IMR-90 (cell line): ENCODE results near the gene TSC22D4. TPM values are rescaled to one million over a fixed set of nuclear protein-coding genes. Genes with fewer than 3 reads are reported as not detected.
A peak's percentile ranks its signal among the peaks of the same experiment; 100 is the strongest.

ENCODE experiments used
- ATAC-seq: fragments of 200-7000 bp; cut with Tn5 transposase; 2 replicates; pipeline ENCODE4 v1.9.1; 2020; ENCODE audit warnings: low read depth, mild to moderate bottlenecking, moderate library complexity
- BruUV-seq: library from RNA; stranded (reverse); fragments of 400-500 nt; replicated peaks from 2 replicates; lab custom pipeline; 2021; lab: Mats Ljungman, UMichigan
- CTCF ChIA-PET: fragments of 300-600 bp; formaldehyde crosslinking; extraction: SDS; loops from one replicate; lab custom pipeline; 2021; ENCODE audit warnings: antibody characterized with exemption; lab: Yijun Ruan, JAX
- POLR2A ChIA-PET: fragments of 300-600 bp; sonication (Branson Sonifier 250); formaldehyde crosslinking; loops from one replicate; lab custom pipeline; 2022; ENCODE audit warnings: antibody characterized with exemption; ENCODE audit not compliant: unreplicated experiment; lab: Charles Lee
- DNase-seq: peaks from one replicate; pipeline ENCODE4 v3.0.0; 2013
- H2AFZ ChIP-seq: replicated peaks from 2 replicates; pipeline ENCODE3; 2013; ENCODE audit warnings: low read length, mild to moderate bottlenecking; ENCODE audit not compliant: poor library complexity
- H2AK5ac ChIP-seq: 2 replicates; pipeline ENCODE4 v1.6.1; 2013; ENCODE audit warnings: low read depth, low read length, inconsistent platforms
- H2AK9ac ChIP-seq: replicated peaks from 2 replicates; pipeline ENCODE3; 2013; ENCODE audit warnings: mild to moderate bottlenecking, low read depth, low read length, moderate library complexity; ENCODE audit not compliant: poor library complexity
- H2BK120ac ChIP-seq: 2 replicates; pipeline ENCODE4 v1.6.1; 2013; ENCODE audit warnings: low read depth, low read length, inconsistent platforms
- H2BK15ac ChIP-seq: 3 replicates; pipeline ENCODE4 v1.6.1; 2013; ENCODE audit warnings: low read depth, low read length, inconsistent platforms
- H2BK20ac ChIP-seq: 2 replicates; pipeline ENCODE4 v1.6.1; 2013; ENCODE audit warnings: low read depth, mild to moderate bottlenecking, inconsistent platforms, low read length, moderate library complexity
- H2BK5ac ChIP-seq: 2 replicates; pipeline ENCODE4 v1.6.1; 2013; ENCODE audit warnings: mild to moderate bottlenecking, low read depth, low read length, inconsistent platforms; ENCODE audit not compliant: poor library complexity, severe bottlenecking
- H3K14ac ChIP-seq: replicated peaks from 2 replicates; pipeline ENCODE4 v1.6.1; 2013; ENCODE audit warnings: low read depth, low read length, inconsistent platforms
- H3K18ac ChIP-seq: 2 replicates; pipeline ENCODE4 v1.6.1; 2013; ENCODE audit warnings: low read depth, low read length, control low read depth
- H3K23ac ChIP-seq: 2 replicates; pipeline ENCODE4 v1.6.1; 2013; ENCODE audit warnings: low read depth, low read length, inconsistent platforms
- H3K27ac ChIP-seq: 2 replicates; pipeline ENCODE4 v1.5.1; 2013; ENCODE audit warnings: mild to moderate bottlenecking, control low read depth, low read length; ENCODE audit not compliant: insufficient read depth
- H3K27me3 ChIP-seq: 2 replicates; pipeline ENCODE4 v1.6.1; 2013; ENCODE audit warnings: low read length; ENCODE audit not compliant: control insufficient read depth, insufficient read depth
- H3K36me3 ChIP-seq: 2 replicates; pipeline ENCODE4 v1.6.1; 2013; ENCODE audit warnings: low read length, mixed read lengths; ENCODE audit not compliant: control insufficient read depth, insufficient read depth
- H3K4ac ChIP-seq: 2 replicates; pipeline ENCODE4 v1.6.1; 2013; ENCODE audit warnings: low read depth, low read length, inconsistent platforms
- H3K4me1 ChIP-seq: 2 replicates; pipeline ENCODE4 v1.6.1; 2013; ENCODE audit warnings: low read length, mixed read lengths; ENCODE audit not compliant: control insufficient read depth, insufficient read depth
- H3K4me2 ChIP-seq: 2 replicates; pipeline ENCODE4 v1.6.1; 2013; ENCODE audit warnings: low read depth, mild to moderate bottlenecking, control low read depth, low read length, moderate library complexity
- H3K4me3 ChIP-seq: 2 replicates; pipeline ENCODE4 v1.5.1; 2013; ENCODE audit warnings: low read depth, mild to moderate bottlenecking, control low read depth, low read length, moderate library complexity; ENCODE audit not compliant: insufficient read depth
- H3K56ac ChIP-seq: 2 replicates; pipeline ENCODE4 v1.6.1; 2013; ENCODE audit warnings: low read length, inconsistent platforms; ENCODE audit not compliant: insufficient read depth; ENCODE audit errors: extremely low read depth
- H3K79me1 ChIP-seq, 2 experiments: 2 replicates each; pipeline ENCODE4 v1.6.1; 2013; ENCODE audit warnings: low read length in 2 of 2, inconsistent platforms in 1 of 2, low read depth in 1 of 2
- H3K9ac ChIP-seq: 2 replicates; pipeline ENCODE4 v1.6.1; 2013; ENCODE audit warnings: low read depth, low read length, control low read depth
- H3K9me1 ChIP-seq: 2 replicates; pipeline ENCODE4 v1.6.1; 2013; ENCODE audit warnings: low read length, inconsistent platforms; ENCODE audit not compliant: insufficient read depth
- H3K9me3 ChIP-seq: 2 replicates; pipeline ENCODE4 v1.6.1; 2013; ENCODE audit warnings: low read length; ENCODE audit not compliant: control insufficient read depth, insufficient read depth
- H4K20me1 ChIP-seq: 2 replicates; pipeline ENCODE4 v1.6.1; 2013; ENCODE audit warnings: low read length, inconsistent platforms; ENCODE audit not compliant: insufficient read depth
- H4K5ac ChIP-seq: 2 replicates; pipeline ENCODE4 v1.6.1; 2013; ENCODE audit warnings: mild to moderate bottlenecking, low read depth, low read length, control low read depth
- H4K8ac ChIP-seq, 2 experiments: 2 replicates each; pipeline ENCODE4 v1.6.1; 2013; ENCODE audit warnings: low read depth in 2 of 2, low read length in 2 of 2, control low read depth in 1 of 2, inconsistent platforms in 1 of 2
- H4K91ac ChIP-seq: 2 replicates; pipeline ENCODE4 v1.6.1; 2013; ENCODE audit warnings: low read depth, low read length, inconsistent platforms; ENCODE audit not compliant: insufficient read depth
- MAZ ChIP-seq: IDR thresholded peaks from 2 replicates; pipeline ENCODE4 v1.6.1; 2012; ENCODE audit warnings: low read depth, mild to moderate bottlenecking, low read length, improper control_type of control experiment, moderate library complexity, borderline replicate concordance
- MXI1 ChIP-seq: IDR thresholded peaks from 2 replicates; pipeline ENCODE4 v1.6.1; 2012; ENCODE audit warnings: low read depth, mild to moderate bottlenecking, low read length, moderate library complexity, borderline replicate concordance
- NFE2L2 ChIP-seq: fragments of 150-350 bp; IDR thresholded peaks from 2 replicates; pipeline ENCODE4 v1.6.1; 2016; ENCODE audit warnings: low read depth, mild to moderate bottlenecking, low read length
- RAD21 ChIP-seq: IDR thresholded peaks from 2 replicates; pipeline ENCODE4 v1.6.1; 2012; ENCODE audit warnings: low read length, improper control_type of control experiment
- SMC3 ChIP-seq: fragments of 150-350 bp; IDR thresholded peaks from 2 replicates; pipeline ENCODE4 v1.6.1; 2016; ENCODE audit warnings: low read depth, mild to moderate bottlenecking, antibody characterized with exemption, low read length, moderate library complexity
- WGBS, 2 experiments: methylation state at CpG; one replicate each; pipeline versions ENCODE4 v1.1.5 to v1.1.7; 2013; ENCODE audit warnings: missing lambda C conversion rate in 2 of 2; ENCODE audit not compliant: insufficient read length in 1 of 2; ENCODE audit errors: extremely low coverage in 2 of 2; 5-methylcytosine and 5-hydroxymethylcytosine counted together
- dilution Hi-C: fragments of 300-500 bp; cut with HindIII; formaldehyde crosslinking; loops from one replicate; pipeline ENCODE4 v1.14.3; 2018; ENCODE audit warnings: low sequenced_read_pairs; ENCODE audit not compliant: unreplicated experiment
- in situ Hi-C: fragments of 300-500 bp; cut with MboI; formaldehyde crosslinking; loops from 3 replicates; pipeline ENCODE4 v1.14.3; 2019; ENCODE audit warnings: low sequenced_read_pairs, inconsistent platforms, mixed read lengths
- intact Hi-C: fragments of 100-400 bp; cut with micrococcal nuclease; formaldehyde crosslinking; loops from 2 replicates; pipeline ENCODE4 v1.10.0; 2022
- polyA plus RNA-seq, 3 experiments: library from polyadenylated mRNA; depleted of rRNA; stranded (reverse); fragments of >200 nt; gene quantifications; 2 replicates each; pipeline ENCODE4 v1.2.3, GENCODE V29; 2012; ENCODE audit warnings: low replicate concordance in 1 of 3
- total RNA-seq: library from RNA; depleted of rRNA; stranded (reverse); fragments of >200 nt; gene quantifications from 2 replicates; pipeline ENCODE4 v1.2.3, GENCODE V29; 2012
- TF ChIP-seq, protein P1 (sequence below): conservative IDR thresholded peaks from 2 replicates; pipeline ENCODE4 v1.5.1; 2012; ENCODE audit warnings: mild to moderate bottlenecking, low read depth, low read length, improper control_type of control experiment

TSC22D4 gene
- total and polyA plus RNA-seq, 2 of the 4 experiments (the other 2 are of a cell fraction) = 9.3 to 29.9 TPM

DNA sequence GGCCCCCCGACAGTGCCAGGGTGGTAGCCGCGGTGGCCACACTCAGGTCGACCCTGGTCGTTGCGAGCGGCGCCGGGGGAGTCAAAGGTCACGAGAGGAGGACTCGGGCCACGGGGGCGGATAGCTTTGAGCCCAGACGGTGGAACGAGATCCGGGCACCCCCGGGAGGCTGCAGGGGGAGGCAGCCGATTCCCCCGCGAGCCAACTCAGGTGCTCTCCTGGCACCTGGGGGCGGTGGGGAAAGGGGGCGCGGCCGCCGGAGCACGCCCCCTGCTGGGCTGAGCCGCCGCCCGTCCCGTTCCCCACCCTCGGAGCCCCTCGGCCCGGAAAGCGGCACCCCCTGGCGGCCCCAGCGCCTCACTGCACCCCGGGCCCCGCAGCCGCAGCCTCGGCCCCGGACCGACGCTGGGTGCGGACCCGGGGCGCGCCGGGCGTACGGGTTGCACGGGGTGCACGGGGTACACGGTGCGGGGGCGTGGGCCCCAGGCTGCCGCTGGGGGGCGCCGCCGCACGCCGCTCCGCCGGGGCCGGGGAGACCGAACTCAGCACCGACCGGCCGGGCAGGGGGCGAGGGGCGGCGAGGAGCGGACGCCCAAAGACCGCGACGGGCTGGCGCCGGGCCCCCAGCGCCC, 4.2 kb upstream of the TSC22D4 start:
- Histone ChIP-seq H3K23ac (no peak overlapping the region), H3K36me3 (no peaks in the 10 kb centered on the region), H3K9me3 (no peaks in the 10 kb centered on the region), H4K91ac (no peak overlapping the region), H2AK9ac (peak overlapping the region; percentile 90), H3K56ac (no peak overlapping the region), H3K27ac (no peak overlapping the region; the same call in 1 of the 2 replicates), H2AFZ (peak overlapping the region; percentile 96), H3K18ac (no peak overlapping the region), H3K4me1 (peaks cover 5% of the 10 kb centered on the region), H4K8ac (peak overlapping the region in 1 of 2 experiments; percentile 57; a peak in 2 of 4 replicates), H2AK5ac (no peak overlapping the region), H2BK20ac (no peak overlapping the region), H2BK15ac (no peak overlapping the region; the same call in 2 of the 3 replicates), H3K27me3 (no peaks in the 10 kb centered on the region), H4K5ac (no peak overlapping the region), H3K9me1 (no peaks in the 10 kb centered on the region), H3K4ac (0 out of 2 replicates have a peak overlapping the region, but pooled peaks have one; percentile 40), H3K9ac (peak overlapping the region; percentile 43), H3K14ac (no peak overlapping the region), H2BK5ac (no peak overlapping the region), H3K4me3 (peak overlapping the region; percentile 73), H3K79me1 (0 out of 4 replicates have a peak, but pooled peaks cover 0 to 6% of the 10 kb centered on the region in 2 experiments), H2BK120ac (no peak overlapping the region), H4K20me1 (no peaks in the 10 kb centered on the region), H3K4me2 (peak overlapping the region; percentile 90)
- ATAC-seq (peak; percentile 76), DNase-seq (peak; percentile 16)
- WGBS, 2 experiments = 0% methylated on average over 22 of the region's 79 CpGs; no CpG with 5 or more reads in 1 of the 2 experiments
- no TSS peak for BruUV-seq
- intact Hi-C loops = no loop called here
- dilution Hi-C loops = no loop called here
- POLR2A ChIA-PET = interaction anchor here (0.6 kb wide), 1 partner anchor 105 kb away, joined by 5 read pairs; no protein-coding TSS in a partner anchor
- CTCF ChIA-PET = interaction anchor here (0.6 to 1.3 kb wide), 6 partner anchors 14 to 77 kb away, joined by 3 to 5 read pairs (median 4); partner anchors contain the start of gene AGFG2
- peak; percentile 90 for TF ChIP-seq MAZ
- TF ChIP-seq SMC3 = peak; percentile 59
- TF ChIP-seq, protein P1, sequence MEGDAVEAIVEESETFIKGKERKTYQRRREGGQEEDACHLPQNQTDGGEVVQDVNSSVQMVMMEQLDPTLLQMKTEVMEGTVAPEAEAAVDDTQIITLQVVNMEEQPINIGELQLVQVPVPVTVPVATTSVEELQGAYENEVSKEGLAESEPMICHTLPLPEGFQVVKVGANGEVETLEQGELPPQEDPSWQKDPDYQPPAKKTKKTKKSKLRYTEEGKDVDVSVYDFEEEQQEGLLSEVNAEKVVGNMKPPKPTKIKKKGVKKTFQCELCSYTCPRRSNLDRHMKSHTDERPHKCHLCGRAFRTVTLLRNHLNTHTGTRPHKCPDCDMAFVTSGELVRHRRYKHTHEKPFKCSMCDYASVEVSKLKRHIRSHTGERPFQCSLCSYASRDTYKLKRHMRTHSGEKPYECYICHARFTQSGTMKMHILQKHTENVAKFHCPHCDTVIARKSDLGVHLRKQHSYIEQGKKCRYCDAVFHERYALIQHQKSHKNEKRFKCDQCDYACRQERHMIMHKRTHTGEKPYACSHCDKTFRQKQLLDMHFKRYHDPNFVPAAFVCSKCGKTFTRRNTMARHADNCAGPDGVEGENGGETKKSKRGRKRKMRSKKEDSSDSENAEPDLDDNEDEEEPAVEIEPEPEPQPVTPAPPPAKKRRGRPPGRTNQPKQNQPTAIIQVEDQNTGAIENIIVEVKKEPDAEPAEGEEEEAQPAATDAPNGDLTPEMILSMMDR = peak; percentile 97
- no peak for TF ChIP-seq MXI1
- no peak for TF ChIP-seq NFE2L2
- peak; percentile 58 for TF ChIP-seq RAD21
- in situ Hi-C loops = loop anchor here (5.0 kb wide), 1 partner anchor 59 kb away; no protein-coding TSS in a partner anchor
